Measurements from ENCODE around the gene FAM43B. TPM values are rescaled to one million over a fixed set of nuclear protein-coding genes. Genes with fewer than 3 reads are reported as not detected.

Gene FAM43B
- total RNA-seq, 2 experiments from 2014 or later, result not detected

DNA sequence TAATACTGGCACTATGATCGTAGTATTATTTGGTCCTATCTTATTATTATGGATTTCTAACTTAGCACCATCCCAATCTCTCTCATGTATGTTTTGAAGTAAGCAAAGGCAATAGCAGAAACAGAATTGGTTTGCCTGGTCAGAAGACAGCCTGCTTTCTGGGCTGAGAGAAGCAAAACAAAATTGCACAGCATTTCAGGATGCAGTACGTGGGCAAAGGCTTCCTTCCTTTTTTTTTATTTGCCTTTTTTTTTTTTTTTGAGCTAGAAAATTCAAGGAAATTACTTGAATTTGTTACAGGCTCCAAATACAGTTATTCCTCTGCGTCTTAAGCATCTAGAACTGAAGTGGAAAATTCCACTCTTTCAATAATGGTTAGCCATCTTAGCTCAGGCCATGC, 45.3 kb downstream of the FAM43B start:
- H3K9me3 Mint-ChIP-seq, result no peaks in the 10 kb centered on the region
- no peak overlapping the region for H3K27ac Mint-ChIP-seq
- no peak for DNase-seq
- H3K4me3 Mint-ChIP-seq, result no peak overlapping the region
- no peaks in the 10 kb centered on the region for H3K4me1 Mint-ChIP-seq
- H3K27me3 Mint-ChIP-seq, result peaks cover under 1% of the 10 kb centered on the region
- no peaks in the 10 kb centered on the region for H3K36me3 Mint-ChIP-seq

- no peak for DNase-seq
- Mint-ChIP-seq H3K36me3 (no peaks in the 10 kb centered on the region), H3K4me1 (no peaks in the 10 kb centered on the region), H3K4me3 (no peak overlapping the region), H3K27me3 (no peaks in the 10 kb centered on the region), H3K9me3 (no peaks in the 10 kb centered on the region), H3K27ac (no peak overlapping the region)
These were observed 47.8 kb downstream of the FAM43B start for GRCh38 chr1:20600156-20600555.

DNA sequence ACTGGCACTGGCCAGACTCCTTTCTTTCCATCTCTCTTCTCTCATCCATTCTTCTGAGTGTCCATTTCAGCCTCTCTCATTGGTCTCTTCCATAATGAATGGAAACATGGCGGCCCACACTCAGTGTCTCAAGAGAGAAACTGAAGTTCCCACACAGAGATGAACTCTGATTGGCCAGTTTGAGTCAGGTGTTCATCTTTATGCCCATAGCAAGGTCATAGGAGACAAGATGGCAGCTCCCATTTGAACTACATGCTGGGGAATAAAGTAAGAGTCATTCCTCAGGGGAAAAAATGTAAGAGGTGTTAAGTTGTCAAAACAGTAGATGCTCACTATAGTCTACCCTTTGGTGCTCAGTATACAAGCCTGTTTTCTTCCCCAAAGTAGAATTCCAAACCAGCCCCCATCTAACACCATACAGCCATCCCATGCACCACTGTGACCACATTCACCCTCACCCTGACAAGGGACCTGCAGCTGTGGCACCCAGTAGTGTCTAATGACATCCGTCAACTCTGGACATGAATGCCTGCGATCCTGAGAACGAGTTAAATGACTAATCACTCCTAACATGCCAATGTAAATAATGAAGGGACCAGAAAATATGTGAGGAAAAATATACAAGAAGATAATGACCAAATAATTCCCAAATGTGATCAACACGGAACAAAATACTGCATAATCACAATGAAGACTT, 48.9 kb downstream of the FAM43B start:
- Mint-ChIP-seq H3K9me3 (no peaks in the 10 kb centered on the region), H3K27ac (no peak overlapping the region), H3K27me3 (no peaks in the 10 kb centered on the region), H3K4me1 (no peaks in the 10 kb centered on the region), H3K36me3 (no peaks in the 10 kb centered on the region), H3K4me3 (no peak overlapping the region)
- DNase-seq, result no peak

GRCh38 chr1:20602851-20603450, 50.6 kb downstream of the FAM43B start:
- Mint-ChIP-seq H3K27me3 (no peaks in the 10 kb centered on the region), H3K4me1 (no peaks in the 10 kb centered on the region), H3K27ac (no peak overlapping the region), H3K36me3 (no peaks in the 10 kb centered on the region), H3K9me3 (no peaks in the 10 kb centered on the region), H3K4me3 (no peak overlapping the region)
- DNase-seq, result no peak

DNA sequence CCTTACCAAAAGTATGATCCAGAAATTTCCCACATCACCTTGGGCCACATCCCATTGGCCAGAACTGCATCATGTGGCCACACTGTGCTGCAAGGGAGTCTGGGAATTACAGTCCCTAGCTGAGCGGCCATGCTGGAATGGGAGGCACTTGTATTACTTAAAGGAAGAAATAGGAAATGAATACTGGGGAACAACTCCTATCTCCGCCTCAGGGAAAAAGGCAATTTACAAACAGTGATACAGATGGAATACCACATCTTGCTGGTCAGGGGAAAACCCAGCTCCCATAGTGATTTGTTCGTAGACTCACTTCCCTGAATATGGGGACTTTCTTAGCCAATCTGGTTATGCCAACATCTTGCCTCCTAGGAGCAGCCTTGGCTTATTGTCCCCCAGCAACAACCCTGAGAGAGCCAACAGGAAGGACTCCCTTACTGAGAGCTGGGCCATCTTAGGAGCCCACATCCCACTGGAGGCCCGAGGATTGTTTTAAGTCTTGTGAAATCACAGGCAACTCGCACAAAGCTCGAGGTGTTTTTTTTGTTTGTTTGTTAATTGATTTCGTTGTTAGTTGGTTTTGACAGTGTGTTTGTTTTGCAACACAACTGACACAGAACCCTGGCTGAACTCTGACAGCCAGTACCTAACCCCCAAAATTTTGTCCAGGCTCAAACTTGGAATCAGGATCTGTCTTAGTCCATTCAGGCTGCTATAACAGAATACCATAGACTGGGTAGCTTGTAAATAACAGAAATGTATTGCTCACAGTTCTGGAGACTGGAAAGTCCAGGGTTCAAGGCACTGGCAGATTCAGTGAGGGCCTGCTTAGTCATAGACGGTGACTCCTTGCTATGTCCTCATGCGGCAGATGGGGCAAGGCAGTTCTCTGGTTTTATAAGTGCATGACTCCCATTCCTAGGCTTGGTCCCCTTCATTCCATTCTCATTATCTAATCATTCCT, 51.4 kb downstream of the FAM43B start:
- Mint-ChIP-seq H3K4me1 (no peaks in the 10 kb centered on the region), H3K27ac (no peak overlapping the region), H3K9me3 (no peaks in the 10 kb centered on the region), H3K36me3 (no peaks in the 10 kb centered on the region), H3K27me3 (no peaks in the 10 kb centered on the region), H3K4me3 (no peak overlapping the region)
- DNase-seq, result no peak

Other genes with a start within 250 kb of the FAM43B start
- under 1 TPM; 0.25 to 0.52 TPM for gene CAMK2N1, start 66.4 kb upstream of the FAM43B start, total RNA-seq
- 10 to 100 TPM; 19.7 to 20.4 TPM for gene MUL1, start 44.4 kb upstream of the FAM43B start, total RNA-seq
- not detected for gene CDA, start 36.5 kb downstream of the FAM43B start, total RNA-seq
- gene PINK1, start 80.9 kb downstream of the FAM43B start, total RNA-seq, result 1 to 10 TPM; 1.9 to 2.1 TPM
- 100 to 1,000 TPM; 156 to 164 TPM for gene DDOST, start 108.8 kb downstream of the FAM43B start, total RNA-seq
- under 1 TPM in 1 of 2 experiments, not detected in 1; 0.16 TPM for gene KIF17, start 165.4 kb downstream of the FAM43B start, total RNA-seq
- 1 to 10 TPM; 2.7 to 2.8 TPM for gene SH2D5, start 180.1 kb downstream of the FAM43B start, total RNA-seq
- gene HP1BP3, start 234.7 kb downstream of the FAM43B start, total RNA-seq, result 100 to 1,000 TPM; 156 to 169 TPM

Data from activated naive CD8-positive, alpha-beta T cell treated with anti-CD3 and anti-CD28 coated beads for 36 hours (primary cell).